Activated CD4-positive, alpha-beta T cell treated with anti-CD3 and anti-CD28 coated beads for 24 hours (primary cell): ENCODE data around the gene TYRO3.

Experiments
- DNase-seq, 2 donors: peaks; one replicate each; pipeline ENCODE4 v3.0.0-alpha.2; 2020; ENCODE audit warnings: low read depth in 2 of 2

Gene TYRO3

DNA sequence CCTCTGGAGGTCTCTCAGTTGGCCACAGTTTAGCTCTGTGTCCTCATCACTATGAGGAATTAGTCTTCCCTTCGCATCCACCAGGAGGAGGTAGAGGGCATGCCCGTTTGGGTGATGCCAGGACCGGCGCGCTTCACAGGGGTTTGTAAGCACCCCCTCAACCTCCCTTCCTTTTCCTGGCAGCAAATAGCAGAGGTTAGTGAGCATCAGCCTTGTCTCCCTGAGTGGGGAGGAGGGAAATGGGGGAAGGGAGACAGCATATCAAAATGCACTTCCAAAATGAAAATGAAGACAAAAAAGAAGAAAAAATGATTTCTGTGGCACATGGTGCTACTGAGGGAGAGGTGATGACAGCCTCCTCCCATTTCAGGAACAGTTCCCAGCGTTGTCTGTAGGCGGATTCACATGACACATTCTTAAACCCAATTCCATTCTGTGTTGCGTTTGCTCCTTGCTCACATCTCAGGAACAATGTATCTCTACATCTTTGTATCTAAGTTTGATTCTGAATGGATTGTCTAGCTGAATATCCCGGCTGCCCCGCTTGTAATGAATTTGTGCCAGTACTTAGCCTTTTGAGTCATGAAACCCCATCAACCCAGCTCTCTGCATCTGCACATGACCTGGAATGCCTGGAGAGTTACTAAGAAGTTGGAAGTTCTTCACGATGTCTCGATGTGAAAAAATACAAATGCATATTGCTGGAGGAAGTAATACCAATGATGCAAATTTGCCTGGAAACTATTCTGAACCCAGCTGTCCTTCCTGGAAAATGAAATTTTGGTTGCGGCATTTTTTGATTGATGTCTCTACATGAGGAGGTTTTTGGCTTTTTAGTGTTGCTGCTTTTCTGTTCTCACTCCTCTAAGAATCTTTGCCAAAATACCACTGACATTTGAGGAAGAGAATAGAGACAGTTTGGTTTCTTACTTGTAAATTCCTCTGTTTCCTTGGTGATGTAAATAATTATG, 45.2 kb downstream of the TYRO3 start:
- DNase-seq, result peak; percentile 19 to 31

GRCh38 chr15:41605566-41605965, 46.6 kb downstream of the TYRO3 start:
- DNase-seq, result no peak

DNA sequence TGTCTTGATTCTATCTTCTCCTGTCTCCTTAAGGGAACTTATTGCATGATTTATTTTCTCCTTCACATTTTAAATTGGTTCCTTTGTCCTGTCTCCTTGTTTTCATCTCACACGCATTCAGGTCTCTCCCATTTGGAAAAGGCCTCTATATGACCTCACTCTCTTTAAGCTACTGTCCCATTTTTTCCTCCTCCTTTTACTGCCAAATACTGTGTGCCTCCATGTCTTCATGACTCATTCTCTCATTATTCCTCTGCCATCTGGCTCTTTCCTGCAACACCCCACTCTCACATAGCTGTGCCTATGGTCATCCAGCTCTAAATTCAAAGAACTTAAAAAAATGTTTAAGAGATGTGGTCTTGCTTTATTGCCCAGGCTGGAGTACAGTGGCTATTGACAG, 48.0 kb downstream of the TYRO3 start:
- no peak for DNase-seq

- DNase-seq, result no peak
Measured at GRCh38 chr15:41609123-41609522, 50.1 kb downstream of the TYRO3 start.

DNA sequence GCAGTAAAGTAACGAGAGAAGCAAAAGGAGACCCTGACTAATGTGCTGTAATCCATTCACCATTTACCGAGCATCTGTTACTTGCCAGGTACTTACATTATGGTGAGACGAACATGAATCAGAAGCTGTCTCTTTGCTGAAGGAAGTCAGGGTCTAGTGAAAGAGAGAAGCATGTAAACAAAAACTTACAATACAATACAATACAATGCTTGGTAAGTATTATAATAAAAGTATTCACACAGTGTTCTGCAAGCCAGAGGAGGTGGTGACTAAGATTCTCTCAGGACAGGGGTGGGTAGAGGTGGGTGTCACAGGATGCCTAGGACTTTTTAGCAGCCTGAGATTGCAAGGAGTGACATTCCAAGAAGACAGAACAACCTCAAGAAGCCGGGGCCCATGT, 51.0 kb downstream of the TYRO3 start:
- DNase-seq, result no peak

GRCh38 chr15:41620536-41621199, 61.7 kb downstream of the TYRO3 start:
- DNase-seq, result peak in 1 of 2 donors; percentile 0

GRCh38 chr15:41621200-41622193, 62.5 kb downstream of the TYRO3 start:
- peak; percentile 55 to 66 for DNase-seq

DNA sequence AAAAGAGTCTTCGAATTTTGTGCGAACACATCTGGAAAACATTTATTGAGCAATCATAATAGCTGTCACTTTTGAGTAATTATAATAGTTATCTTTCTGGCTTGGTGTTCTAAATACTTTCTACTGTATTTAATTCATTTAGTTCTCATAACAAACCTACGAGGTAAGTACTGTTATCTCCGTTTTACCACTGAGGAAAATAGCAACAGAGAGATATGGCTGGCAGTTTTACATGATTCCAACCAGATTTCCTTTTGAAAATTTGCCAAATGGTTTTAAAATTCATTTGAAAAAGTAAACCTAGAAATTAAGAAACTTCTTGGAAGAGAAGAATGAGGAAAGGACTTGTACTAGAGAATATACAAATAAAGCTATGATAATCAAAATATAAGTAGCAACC, 63.9 kb downstream of the TYRO3 start:
- no peak for DNase-seq

GRCh38 chr15:41627203-41627602, 68.2 kb downstream of the TYRO3 start:
- no peak for DNase-seq

- DNase-seq, result no peak
Measured at GRCh38 chr15:41629463-41629862, 70.5 kb downstream of the TYRO3 start.

DNA sequence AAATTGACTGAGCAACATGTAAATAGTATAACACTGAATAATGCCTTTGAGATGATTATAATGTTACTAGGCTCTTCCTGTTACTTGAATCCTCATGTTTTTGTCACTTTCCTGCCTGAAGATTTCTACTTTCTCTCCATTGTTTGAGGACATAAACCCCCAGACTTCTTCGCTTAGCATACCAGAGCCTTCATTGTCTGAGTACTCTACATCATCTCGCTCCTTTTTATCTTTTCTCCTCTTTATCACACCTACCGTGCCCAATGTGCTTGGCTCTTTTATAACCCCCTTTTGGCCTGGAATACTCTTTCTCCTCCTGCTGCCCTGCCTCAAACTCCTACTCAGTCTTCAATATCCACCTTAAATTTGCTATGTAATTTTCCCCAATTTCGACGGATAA, 70.9 kb downstream of the TYRO3 start:
- DNase-seq, result no peak

- DNase-seq, result no peak
Measured at GRCh38 chr15:41630616-41631217, 71.7 kb downstream of the TYRO3 start.

DNA sequence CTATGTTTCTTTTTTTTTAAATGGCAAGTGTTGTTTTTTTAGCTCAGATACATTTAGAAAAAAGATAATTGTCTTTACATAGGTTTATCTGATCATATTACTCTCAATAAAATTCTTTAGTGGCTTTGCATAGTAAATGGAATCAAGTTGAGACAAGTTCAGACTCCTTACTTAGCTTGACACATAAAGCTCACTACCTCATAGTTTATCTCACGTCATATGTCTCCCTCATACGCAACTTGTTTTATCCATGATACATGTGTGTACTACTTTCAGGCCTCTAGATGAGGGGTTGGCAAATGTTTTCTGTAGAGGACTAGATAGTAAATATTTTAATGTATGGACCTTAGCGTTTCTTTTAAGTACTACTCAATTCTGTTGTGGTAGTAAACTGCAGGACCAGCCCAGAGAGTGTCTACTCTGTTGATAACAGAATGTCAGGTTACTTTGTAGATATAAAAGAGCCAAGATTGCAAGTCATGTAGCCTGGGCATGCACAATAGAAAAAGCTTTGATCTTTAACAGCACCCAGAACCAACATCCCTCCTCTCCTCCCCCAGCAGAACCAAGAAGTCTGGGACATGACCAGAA, 73.0 kb downstream of the TYRO3 start:
- DNase-seq, result no peak
